HG03457 (cell line): ENCODE results near the gene NXPH2.
"Not testable (repeated sequence)": the region's sequence is repeated elsewhere in the genome, so short reads cannot be mapped to it uniquely, and the experiment has no call there.

Source experiments
- ATAC-seq: cut with Tn5 transposase; IDR thresholded peaks from one replicate; pipeline ENCODE4 v1.9.1; 2021; ENCODE audit warnings: moderate number of reproducible peaks; ENCODE audit not compliant: unreplicated experiment

NXPH2 gene

GRCh38 chr2:138644776-138645175 lies 135.4 kb downstream of the NXPH2 start:
- ATAC-seq: not testable (repeated sequence)

GRCh38 chr2:138640921-138641676 lies 139.1 kb downstream of the NXPH2 start:
- ATAC-seq: no peak

GRCh38 chr2:138637686-138638085 lies 142.5 kb downstream of the NXPH2 start:
- ATAC-seq: no peak

DNA sequence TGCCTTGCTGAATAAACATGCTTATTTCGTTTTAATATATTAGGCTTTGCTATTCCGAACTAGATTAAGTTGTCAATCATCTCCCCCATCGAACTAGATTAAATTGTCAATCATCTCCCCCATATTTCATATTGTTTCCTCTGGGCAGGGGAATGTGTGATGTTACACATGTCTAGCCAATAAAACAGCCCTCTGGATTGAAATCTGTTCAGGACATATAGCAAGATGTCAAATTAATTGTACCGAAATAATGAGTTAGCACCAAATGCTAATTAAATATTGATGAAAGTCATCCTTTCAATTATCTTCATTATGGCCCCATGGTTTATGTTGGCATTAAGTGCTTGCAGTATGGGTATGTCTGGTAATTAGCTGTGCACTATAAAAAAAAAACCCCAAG lies 143.1 kb downstream of the NXPH2 start:
- ATAC-seq: no peak

GRCh38 chr2:138633049-138633448 lies 147.1 kb downstream of the NXPH2 start:
- no peak for ATAC-seq

DNA sequence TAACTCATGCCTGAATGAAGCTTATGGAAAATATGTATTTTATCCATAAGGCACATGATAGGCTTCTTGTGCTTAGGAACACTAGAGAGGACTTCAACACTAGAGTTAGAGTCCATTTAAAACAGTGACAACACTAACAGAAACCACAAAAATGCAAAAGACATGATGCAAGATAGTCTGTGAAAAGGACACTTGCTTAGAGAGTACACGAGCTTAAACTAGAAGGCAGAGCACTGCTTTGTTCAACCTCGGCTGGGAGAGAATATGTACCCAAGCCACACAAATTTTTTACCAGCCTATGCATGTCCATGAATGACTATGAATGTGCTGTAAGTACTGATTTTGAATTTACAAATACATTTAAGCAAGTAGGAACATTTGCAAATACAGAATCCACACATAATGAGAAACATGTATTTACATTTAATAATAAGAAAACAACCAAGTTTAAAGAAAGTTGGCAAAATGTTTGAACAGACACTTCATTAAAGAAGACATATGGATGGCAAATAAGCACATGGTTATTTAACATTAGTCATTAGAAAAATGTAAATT lies 148.0 kb downstream of the NXPH2 start:
- no peak for ATAC-seq

DNA sequence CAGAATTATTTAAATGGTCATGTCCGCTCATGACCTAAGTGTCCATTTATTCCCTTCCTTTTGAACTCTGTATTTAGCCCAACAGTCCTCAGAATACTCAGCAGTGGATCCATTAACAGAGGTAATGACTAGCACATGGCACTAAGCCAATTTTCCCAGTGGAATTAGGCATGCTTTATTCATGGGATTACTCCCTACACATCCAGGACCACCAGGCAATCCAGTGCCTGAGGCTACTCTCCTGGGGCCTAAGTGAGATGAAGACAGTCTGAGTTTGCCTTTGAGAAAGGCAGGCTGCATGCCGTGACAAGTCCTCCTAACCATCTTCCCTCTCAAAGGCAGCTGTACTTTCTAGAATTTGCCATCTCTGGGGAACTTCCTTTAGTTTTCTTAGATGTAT lies 150.0 kb downstream of the NXPH2 start:
- no peak for ATAC-seq

- ATAC-seq: no peak
Measured at GRCh38 chr2:138626148-138626547, 154.0 kb downstream of the NXPH2 start.

GRCh38 chr2:138622613-138623012 lies 157.6 kb downstream of the NXPH2 start:
- no peak for ATAC-seq

DNA sequence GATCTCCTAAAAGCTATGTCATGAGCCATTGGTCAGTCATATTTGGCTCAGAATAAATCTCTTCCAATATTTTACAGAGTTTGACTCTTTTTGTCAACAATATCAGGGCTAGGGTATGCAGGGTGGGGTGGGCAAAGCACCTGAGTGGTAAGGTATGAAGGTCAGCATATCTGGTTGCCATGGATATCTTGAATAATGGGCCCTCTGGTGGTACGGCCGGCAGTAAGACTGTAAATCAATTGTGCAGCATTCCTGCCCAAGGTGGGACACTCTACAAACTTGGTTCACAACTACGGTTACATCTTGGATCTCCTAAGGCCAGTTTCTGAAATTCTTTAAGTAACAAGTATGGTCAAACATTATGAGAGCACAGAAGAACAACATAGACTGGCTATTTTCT lies 159.1 kb downstream of the NXPH2 start:
- ATAC-seq: no peak

GRCh38 chr2:138620431-138620830 lies 159.8 kb downstream of the NXPH2 start:
- ATAC-seq: no peak
